Calu3 (cell line): Measurements from ENCODE around the gene ANKRD9. TPM values are rescaled to one million over a fixed set of nuclear protein-coding genes. Genes with fewer than 3 reads are reported as not detected.

Experiments used
- BruUV-seq: library from RNA; stranded (reverse); fragments of 400-500 nt; replicated peaks from 2 replicates; lab custom pipeline; 2021; lab: Mats Ljungman, UMichigan
- CTCF ChIA-PET: fragments of 300-600 bp; sonication (Branson Sonifier 250); formaldehyde crosslinking; loops from one replicate; lab custom pipeline; 2022; ENCODE audit warnings: antibody characterized with exemption; lab: Charles Lee
- DNase-seq: peaks from one replicate; pipeline ENCODE4 v3.0.0; 2022
- H3K27ac Mint-ChIP-seq: one replicate; pipeline ENCODE4 v1.8.0; 2022; ENCODE audit warnings: mixed read lengths; ENCODE audit not compliant: unreplicated experiment
- H3K27me3 Mint-ChIP-seq: one replicate; pipeline ENCODE4 v1.8.0; 2022; ENCODE audit warnings: mixed read lengths; ENCODE audit not compliant: unreplicated experiment
- H3K36me3 Mint-ChIP-seq: one replicate; pipeline ENCODE4 v1.8.0; 2022; ENCODE audit warnings: mild to moderate bottlenecking, moderate library complexity, mixed read lengths; ENCODE audit not compliant: insufficient read depth, unreplicated experiment
- H3K4me1 Mint-ChIP-seq: one replicate; pipeline ENCODE4 v1.8.0; 2022; ENCODE audit warnings: mild to moderate bottlenecking, low read depth, mixed read lengths; ENCODE audit not compliant: unreplicated experiment
- H3K4me3 Mint-ChIP-seq: one replicate; pipeline ENCODE4 v1.8.0; 2022; ENCODE audit warnings: mild to moderate bottlenecking, low read depth, moderate library complexity, mixed read lengths; ENCODE audit not compliant: unreplicated experiment
- H3K9me3 Mint-ChIP-seq: one replicate; pipeline ENCODE4 v1.8.0; 2022; ENCODE audit warnings: low read depth, mixed read lengths; ENCODE audit not compliant: unreplicated experiment
- CTCF ChIP-seq: fragments of 200-600 bp; IDR thresholded peaks from one replicate; pipeline ENCODE4 v1.8.0; 2022; ENCODE audit warnings: antibody characterized with exemption; ENCODE audit not compliant: unreplicated experiment
- intact Hi-C: fragments of 100-400 bp; cut with micrococcal nuclease; formaldehyde crosslinking; loops from one replicate; pipeline ENCODE4 v1.10.0; 2022; ENCODE audit not compliant: unreplicated experiment
- total RNA-seq: library from RNA; stranded (reverse); gene quantifications from 2 replicates; pipeline ENCODE4 v1.2.3, GENCODE V29; 2022

ANKRD9 gene
- total RNA-seq, 1 experiment from 2014 or later, result 23.8 TPM

GRCh38 chr14:102473559-102473958 is 36.0 kb downstream of the ANKRD9 start:
- TF ChIP-seq CTCF, result no peak
- H3K36me3 Mint-ChIP-seq, result peaks cover 5% of the 10 kb centered on the region
- DNase-seq, result no peak
- no peak overlapping the region for H3K4me3 Mint-ChIP-seq
- BruUV-seq, result no TSS peak
- intact Hi-C loops, result no loop called here
- peaks cover 13% of the 10 kb centered on the region for H3K4me1 Mint-ChIP-seq
- H3K9me3 Mint-ChIP-seq, result peaks cover 5% of the 10 kb centered on the region
- H3K27ac Mint-ChIP-seq, result no peak overlapping the region
- no peaks in the 10 kb centered on the region for H3K27me3 Mint-ChIP-seq
- CTCF ChIA-PET, result no interaction called here

- Mint-ChIP-seq H3K4me3 (no peak overlapping the region), H3K27me3 (no peaks in the 10 kb centered on the region), H3K27ac (no peak overlapping the region), H3K36me3 (peaks cover 10% of the 10 kb centered on the region), H3K9me3 (peaks cover 5% of the 10 kb centered on the region), H3K4me1 (peaks cover 14% of the 10 kb centered on the region)
- intact Hi-C loops, result no loop called here
- no peak for TF ChIP-seq CTCF
- CTCF ChIA-PET, result interaction anchor here (0.7 kb wide), 1 partner anchor 12 kb away, joined by 3 read pairs; no protein-coding TSS in a partner anchor
- no TSS peak for BruUV-seq
- DNase-seq, result no peak
Measured at GRCh38 chr14:102472791-102473150, 36.8 kb downstream of the ANKRD9 start.

GRCh38 chr14:102471921-102472790 is 37.4 kb downstream of the ANKRD9 start:
- BruUV-seq, result no TSS peak
- intact Hi-C loops, result no loop called here
- Mint-ChIP-seq H3K27me3 (no peaks in the 10 kb centered on the region), H3K4me1 (peaks cover 14% of the 10 kb centered on the region), H3K36me3 (peaks cover 12% of the 10 kb centered on the region), H3K4me3 (no peak overlapping the region), H3K9me3 (peaks cover 5% of the 10 kb centered on the region), H3K27ac (no peak overlapping the region)
- CTCF ChIA-PET, result interaction anchor here (0.7 kb wide), 1 partner anchor 13 kb away, joined by 3 read pairs; no protein-coding TSS in a partner anchor
- no peak for DNase-seq
- TF ChIP-seq CTCF, result no peak

- TF ChIP-seq CTCF, result no peak
- peaks cover 16% of the 10 kb centered on the region for H3K36me3 Mint-ChIP-seq
- CTCF ChIA-PET, result no interaction called here
- no peak for DNase-seq
- peak overlapping the region; percentile 17 for H3K4me3 Mint-ChIP-seq
- no peaks in the 10 kb centered on the region for H3K27me3 Mint-ChIP-seq
- peaks cover 14% of the 10 kb centered on the region for H3K4me1 Mint-ChIP-seq
- intact Hi-C loops, result no loop called here
- BruUV-seq, result no TSS peak
- H3K9me3 Mint-ChIP-seq, result peaks cover 5% of the 10 kb centered on the region
- peak overlapping the region; percentile 72 for H3K27ac Mint-ChIP-seq
Measured at GRCh38 chr14:102469261-102469660, 40.3 kb downstream of the ANKRD9 start.
